ENCODE data around the gene KIF5A. TPM values are rescaled to one million over a fixed set of nuclear protein-coding genes. Genes with fewer than 3 reads are reported as not detected.

KIF5A gene
- total and polyA plus RNA-seq, 2 of the 4 experiments (the other 2 are of a cell fraction), result 0.15 to 0.18 TPM

DNA sequence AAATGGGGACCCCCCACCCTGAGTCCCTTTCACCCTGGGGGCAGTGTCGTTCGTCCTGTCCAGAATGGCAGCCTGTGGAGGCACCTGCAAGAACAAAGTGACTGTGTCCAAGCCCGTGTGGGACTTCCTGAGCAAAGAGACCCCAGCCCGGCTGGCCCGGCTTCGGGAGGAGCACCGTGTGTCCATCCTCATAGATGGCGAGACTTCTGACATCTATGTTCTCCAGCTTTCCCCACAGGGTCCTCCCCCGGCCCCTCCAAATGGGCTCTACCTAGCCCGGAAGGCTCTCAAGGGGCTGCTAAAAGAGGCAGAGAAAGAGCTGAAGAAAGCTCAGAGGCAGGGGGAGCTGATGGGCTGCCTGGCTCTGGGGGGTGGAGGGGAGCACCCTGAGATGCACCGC, 57.0 kb downstream of the KIF5A start:
- H4K91ac ChIP-seq (ENCODE audit: insufficient read depth, low read depth, low read length), result no peak overlapping the region
- no peak overlapping the region for H3K4me2 ChIP-seq (ENCODE audit: low read depth, low read length)
- peaks cover 15% of the 10 kb centered on the region for H3K4me1 ChIP-seq (ENCODE audit: control insufficient read depth, insufficient read depth, low read length)
- no peaks in the 10 kb centered on the region for H3K27me3 ChIP-seq (ENCODE audit: control insufficient read depth, insufficient read depth, low read length)
- TF ChIP-seq RCOR1 (IDR thresholded peaks at IDR 0.05; ENCODE audit: insufficient replicate concordance, low read length) (no peak), RAD21 (IDR thresholded peaks at IDR 0.05; ENCODE audit: low read length) (no peak), MXI1 (IDR thresholded peaks at IDR 0.05; ENCODE audit: borderline replicate concordance, low read depth, low read length) (no peak), CEBPB (IDR thresholded peaks at IDR 0.05; ENCODE audit: low read depth, low read length) (no peak), FOS (IDR thresholded peaks at IDR 0.05; ENCODE audit: low read depth, low read length) (no peak), USF2 (IDR thresholded peaks at IDR 0.05; ENCODE audit: low read depth, low read length) (no peak), POLR2A (IDR thresholded peaks at IDR 0.05; ENCODE audit: low read depth, low read length) (no peak)
- intact Hi-C loops (cut with micrococcal nuclease), result no loop called here
- H3K56ac ChIP-seq (ENCODE audit: extremely low read depth, insufficient read depth, low read length), result no peak overlapping the region
- ChIA-PET POLR2A (ENCODE audit: unreplicated experiment) (no interaction called here), CTCF (no interaction called here)
- no peak overlapping the region for H3K14ac ChIP-seq (replicated peaks; ENCODE audit: low read depth, low read length)
- H4K5ac ChIP-seq (ENCODE audit: low read depth, low read length), result no peak overlapping the region
- dilution Hi-C loops (cut with HindIII; ENCODE audit: low sequenced_read_pairs, unreplicated experiment), result no loop called here
- H3K27ac ChIP-seq (ENCODE audit: insufficient read depth, low read length), result no peak overlapping the region
- no peak overlapping the region for H2BK120ac ChIP-seq (ENCODE audit: low read depth, low read length)
- BruUV-seq (replicated peaks), result no TSS peak
- DNase-seq (no peak), ATAC-seq (ENCODE audit: low read depth) (no peak)
- peaks cover 18% of the 10 kb centered on the region; the same call in 1 of the 2 replicates for H3K9me1 ChIP-seq (ENCODE audit: insufficient read depth, low read length)
- no peak overlapping the region for H2BK5ac ChIP-seq (ENCODE audit: low read depth, low read length, poor library complexity, severe bottlenecking)
- H2AFZ ChIP-seq (replicated peaks; ENCODE audit: low read length, poor library complexity), result no peak overlapping the region
- peaks cover 9 to 20% of the 10 kb centered on the region in 2 experiments for H3K79me1 ChIP-seq (ENCODE audit: low read depth in 1 of 2, low read length in 2 of 2)
- no peak overlapping the region for H3K23ac ChIP-seq (ENCODE audit: low read depth, low read length)
- H3K4ac ChIP-seq (ENCODE audit: low read depth, low read length), result no peak overlapping the region
- no peak overlapping the region for H3K4me3 ChIP-seq (ENCODE audit: insufficient read depth, low read depth, low read length)
- WGBS, 2 experiments (ENCODE audit: extremely low coverage in 2 of 2, insufficient read length in 1 of 2), result 100% methylated on average over 2 of the region's 11 CpGs; no CpG with 5 or more reads in 1 of the 2 experiments
- peaks cover 9% of the 10 kb centered on the region; the same call in 1 of the 2 replicates for H3K36me3 ChIP-seq (ENCODE audit: control insufficient read depth, insufficient read depth, low read length)
- no peak overlapping the region for H3K9ac ChIP-seq (ENCODE audit: low read depth, low read length)
- no peak overlapping the region for H2AK9ac ChIP-seq (replicated peaks; ENCODE audit: low read depth, low read length, poor library complexity)
- H3K9me3 ChIP-seq (ENCODE audit: control insufficient read depth, insufficient read depth, low read length), result no peaks in the 10 kb centered on the region
- H2AK5ac ChIP-seq (ENCODE audit: low read depth, low read length), result no peak overlapping the region
- H4K8ac ChIP-seq (ENCODE audit: low read depth in 2 of 2, low read length in 2 of 2), result no peak overlapping the region
- no peak overlapping the region for H2BK15ac ChIP-seq (ENCODE audit: low read depth, low read length)
- in situ Hi-C loops (cut with MboI; ENCODE audit: low sequenced_read_pairs), result no loop called here
- H2BK20ac ChIP-seq (ENCODE audit: low read depth, low read length), result no peak overlapping the region
- no peaks in the 10 kb centered on the region for H4K20me1 ChIP-seq (ENCODE audit: insufficient read depth, low read length)
- H3K18ac ChIP-seq (ENCODE audit: low read depth, low read length), result no peak overlapping the region
